Measurements from ENCODE around the gene IGFBP5. TPM values are rescaled to one million over a fixed set of nuclear protein-coding genes. Genes with fewer than 3 reads are reported as not detected.

The IGFBP5 gene
- total and polyA plus RNA-seq, 8 donors: 92.1 to 923 (median 330) TPM

GRCh38 chr2:216634370-216635148, 60.8 kb downstream of the IGFBP5 start:
- 5 to 9% (median 6%) methylated on average over 23 of the region's 23 CpGs for whole genome bisulfite sequencing, 5 donors
- intact Hi-C loops (cut with DNase I; ENCODE audit: low total_unique reads): no loop called here
- TF ChIP-seq CTCF (IDR thresholded peaks at IDR 0.05): no peak
- TF ChIP-seq POLR2AphosphoS5 (IDR thresholded peaks at IDR 0.05): no peak
- no peak for TF ChIP-seq EP300 (IDR thresholded peaks at IDR 0.05)
- Histone ChIP-seq H3K4me1 (peaks cover 24 to 62% (median 50%) of the 10 kb centered on the region in 4 donors), H3K27ac (peak overlapping the region; percentile 77 to 91 (median 86)), H3K27me3 (peaks cover 0 to 58% (median 5%) of the 10 kb centered on the region in 3 donors), H3K9me3 (no peaks in the 10 kb centered on the region), H3K36me3 (no peaks in the 10 kb centered on the region), H3K4me3 (peak overlapping the region; percentile 62 to 77 (median 71))
- peak in 1 of 2 donors; percentile 56 for DNase-seq

- H3K27me3 ChIP-seq: peaks cover 0 to 58% (median 5%) of the 10 kb centered on the region in 3 donors
- H3K9me3 ChIP-seq: no peaks in the 10 kb centered on the region
- H3K36me3 ChIP-seq: no peaks in the 10 kb centered on the region
- DNase-seq: peak; percentile 48 to 68
- peak overlapping the region; percentile 77 to 91 (median 86) for H3K27ac ChIP-seq
- H3K4me3 ChIP-seq: peak overlapping the region; percentile 62 to 77 (median 71)
- peaks cover 24 to 62% (median 50%) of the 10 kb centered on the region in 4 donors for H3K4me1 ChIP-seq
- intact Hi-C loops (cut with DNase I; ENCODE audit: low total_unique reads): no loop called here
- TF ChIP-seq EP300 (IDR thresholded peaks at IDR 0.05) (no peak), POLR2AphosphoS5 (IDR thresholded peaks at IDR 0.05) (no peak), CTCF (IDR thresholded peaks at IDR 0.05) (no peak), POLR2A (IDR thresholded peaks at IDR 0.05) (no peak)
- 1 to 4% (median 1%) methylated on average over 23 to 71 of the region's 71 CpGs for WGBS, 5 donors
These were observed 61.6 kb downstream of the IGFBP5 start for GRCh38 chr2:216633616-216634369.

- no peak for TF ChIP-seq CTCF (IDR thresholded peaks at IDR 0.05)
- TF ChIP-seq POLR2AphosphoS5 (IDR thresholded peaks at IDR 0.05): peak in 1 of 3 donors; percentile 32
- 0 to 1% (median 1%) methylated on average over 22 to 70 of the region's 70 CpGs for WGBS, 5 donors
- intact Hi-C loops (cut with DNase I; ENCODE audit: low total_unique reads): no loop called here
- Histone ChIP-seq H3K27me3 (peaks cover 0 to 55% (median 5%) of the 10 kb centered on the region in 3 donors), H3K4me3 (peak within 1 kb of the TSS; percentile 62 to 77 (median 71)), H3K36me3 (no peaks in the 10 kb centered on the region), H3K4me1 (peaks cover 24 to 57% (median 46%) of the 10 kb centered on the region in 4 donors), H3K27ac (peak within 1 kb of the TSS; percentile 77 to 91 (median 86)), H3K9me3 (no peaks in the 10 kb centered on the region)
- peak; percentile 73 to 94 for DNase-seq
These were observed 62.3 kb downstream of the IGFBP5 start, which contains the start of gene IGFBP2 for GRCh38 chr2:216632952-216633615. Gene IGFBP2, plus strand, starts transcription at chr2:216633420. Its CDS starts 104 bp downstream, at chr2:216633524.

Data from stomach (tissue), 9 donors.